Activated T-cell treated with anti-CD3 and anti-CD28 coated beads, Interleukin-2, amount 50 U/mL, for 4 hours (primary cell): ENCODE data around the gene CEP170. TPM values are rescaled to one million over a fixed set of nuclear protein-coding genes. Genes with fewer than 3 reads are reported as not detected.
"Not testable (repeated sequence)": the region's sequence is repeated elsewhere in the genome, so short reads cannot be mapped to it uniquely, and the experiment has no call there.

Source experiments
- ATAC-seq, 2 donors: fragments of 200-7000 bp; cut with Tn5 transposase; one replicate each; pipeline ENCODE4 v1.10.0; 2021
- DNase-seq: peaks from one replicate; pipeline ENCODE4 v3.0.0-alpha.2; 2020
- H3K27me3 Mint-ChIP-seq: one replicate; pipeline ENCODE4 v1.8.0; 2021; ENCODE audit warnings: low read depth, mixed read lengths
- H3K36me3 Mint-ChIP-seq: one replicate; pipeline ENCODE4 v1.8.0; 2022; ENCODE audit warnings: mixed read lengths; ENCODE audit not compliant: insufficient read depth
- H3K4me1 Mint-ChIP-seq: one replicate; pipeline ENCODE4 v1.8.0; 2021; ENCODE audit warnings: low read depth, mixed read lengths
- H3K4me3 Mint-ChIP-seq: one replicate; pipeline ENCODE4 v1.8.0; 2021; ENCODE audit warnings: mild to moderate bottlenecking, moderate library complexity, mixed read lengths
- H3K9me3 Mint-ChIP-seq: one replicate; pipeline ENCODE4 v1.8.0; 2021; ENCODE audit warnings: mixed read lengths
- total RNA-seq, 3 donors: library from RNA; stranded (reverse); gene quantifications; one replicate each; pipeline ENCODE4 v1.2.1, GENCODE V29; 2021

CEP170 gene
- total RNA-seq, 3 donors from 2014 or later: 48.7 to 56.9 (median 54.9) TPM

DNA sequence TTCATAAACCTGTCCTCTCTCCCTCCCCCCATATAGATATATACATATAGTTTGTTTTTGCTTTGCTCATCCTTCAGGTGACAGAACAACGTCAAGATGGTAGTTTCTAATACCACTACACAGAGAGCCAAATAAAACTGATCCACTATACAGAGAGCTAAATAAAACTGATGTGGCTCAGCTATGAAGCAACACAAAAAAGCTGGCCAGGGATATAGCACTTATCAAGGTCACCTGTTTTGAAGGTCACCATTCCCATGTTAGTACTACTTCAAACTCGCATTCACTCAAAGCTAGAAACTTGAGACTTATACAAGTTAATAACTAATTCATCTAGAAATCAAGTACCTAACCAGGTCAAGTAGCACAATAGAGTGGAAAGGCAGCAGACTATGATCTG, 61.8 kb downstream of the CEP170 start:
- H3K36me3 Mint-ChIP-seq: peaks cover 24% of the 10 kb centered on the region
- ATAC-seq, H3K27me3 Mint-ChIP-seq, H3K9me3 Mint-ChIP-seq, H3K4me1 Mint-ChIP-seq, DNase-seq, H3K4me3 Mint-ChIP-seq: not testable (repeated sequence)

DNA sequence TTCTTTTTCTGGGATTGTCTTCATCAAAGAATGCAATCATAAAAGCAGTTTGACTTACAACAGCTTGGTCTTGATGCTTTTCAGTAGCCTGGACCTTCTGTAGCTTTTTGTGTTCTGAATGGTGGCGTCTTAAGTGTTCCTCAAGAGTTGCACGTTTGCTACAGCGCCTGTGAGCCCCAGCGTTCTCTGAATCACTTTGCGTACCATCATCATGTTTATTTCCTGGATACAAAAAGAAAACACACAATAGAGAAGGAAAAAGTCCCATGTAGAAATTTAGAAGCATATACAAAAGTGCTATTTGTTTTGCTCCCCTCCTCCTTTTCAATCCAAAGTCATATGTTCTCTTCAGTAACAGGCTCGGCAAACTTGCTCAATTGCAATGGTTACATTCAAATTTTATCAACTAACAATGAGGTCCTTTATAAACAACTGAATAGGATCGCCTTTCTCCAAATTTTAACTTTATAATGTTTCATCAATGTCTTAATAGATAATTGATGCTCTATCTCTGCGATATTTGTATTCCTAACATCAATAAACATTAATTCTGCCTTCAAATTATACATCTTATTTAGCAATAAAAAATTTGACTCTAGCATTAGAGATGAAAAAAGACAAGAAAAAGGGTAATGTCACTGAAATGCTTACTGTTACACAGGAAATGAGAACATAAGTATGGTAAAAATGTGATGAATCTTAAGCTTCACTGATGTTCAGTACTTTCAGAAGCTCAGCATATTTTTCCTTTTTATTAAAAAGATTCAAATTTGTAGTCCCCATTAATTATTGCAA, 68.7 kb downstream of the CEP170 start:
- not testable (repeated sequence) for H3K9me3 Mint-ChIP-seq, DNase-seq, ATAC-seq, H3K27me3 Mint-ChIP-seq, H3K4me3 Mint-ChIP-seq, H3K4me1 Mint-ChIP-seq
- peaks cover 28% of the 10 kb centered on the region for H3K36me3 Mint-ChIP-seq

DNA sequence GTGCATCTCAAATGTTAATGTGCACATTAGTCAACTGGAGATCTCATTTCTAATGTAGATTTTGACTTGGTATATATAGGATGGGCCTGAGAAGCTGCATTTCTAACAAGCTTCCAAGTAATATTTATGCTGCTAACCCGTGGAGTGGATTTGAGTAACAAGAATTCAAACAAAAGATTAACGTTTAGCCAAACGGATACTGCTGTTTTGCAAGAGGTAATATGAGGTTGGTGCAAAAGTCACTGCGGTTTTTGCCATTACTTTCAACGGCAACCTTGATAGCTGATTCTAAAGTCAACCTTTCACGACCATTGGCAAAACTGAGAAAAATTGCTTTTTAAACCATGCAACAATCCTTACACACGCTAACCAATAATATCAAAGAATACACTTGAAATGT, 70.3 kb downstream of the CEP170 start:
- H3K9me3 Mint-ChIP-seq, DNase-seq: not testable (repeated sequence)

DNA sequence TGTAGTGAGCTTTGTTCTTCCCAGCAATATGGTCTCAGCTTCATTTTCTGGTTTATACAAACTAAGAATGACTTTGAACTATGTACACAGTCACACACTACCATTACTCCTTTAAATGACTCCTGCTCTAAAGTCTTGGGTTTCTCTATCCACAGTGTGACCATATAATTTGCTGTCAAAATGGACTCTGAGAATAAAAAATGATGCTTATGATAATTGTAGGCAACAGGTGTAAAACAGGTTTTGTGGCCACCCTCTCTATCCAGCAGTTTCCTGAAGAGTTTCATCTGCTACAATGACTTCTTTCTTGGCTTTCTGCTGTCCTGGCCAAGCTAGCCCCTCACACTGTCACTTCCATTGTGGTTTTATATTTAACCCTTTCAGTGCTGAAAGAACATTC, 71.4 kb downstream of the CEP170 start:
- ATAC-seq: not testable (repeated sequence)

More for the DNA sequence above, 70.3 kb downstream of the CEP170 start:
- not testable (repeated sequence) for ATAC-seq, H3K4me3 Mint-ChIP-seq, H3K27me3 Mint-ChIP-seq
- Mint-ChIP-seq H3K36me3 (peaks cover 30% of the 10 kb centered on the region), H3K4me1 (peaks cover 10% of the 10 kb centered on the region)

DNA sequence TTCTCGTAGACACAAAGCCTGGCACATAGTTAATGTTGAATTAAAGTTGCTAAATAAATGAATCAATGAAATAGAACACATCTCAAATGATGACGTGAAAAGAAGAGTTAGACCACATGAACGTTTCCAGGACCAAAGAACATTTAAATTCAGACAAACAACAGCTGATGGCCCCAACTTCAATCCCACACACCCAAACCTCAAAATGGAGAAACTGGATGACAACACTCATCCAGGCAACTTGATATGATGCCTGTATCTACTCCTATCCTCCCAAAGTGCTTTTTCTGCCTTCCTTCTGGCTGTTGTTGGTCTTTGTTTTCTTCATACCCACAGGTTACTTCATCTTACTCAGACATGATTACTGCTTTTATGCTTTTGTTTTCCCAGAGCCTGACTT, 71.9 kb downstream of the CEP170 start:
- not testable (repeated sequence) for ATAC-seq, H3K4me3 Mint-ChIP-seq, H3K27me3 Mint-ChIP-seq, H3K9me3 Mint-ChIP-seq, DNase-seq
- H3K36me3 Mint-ChIP-seq: peaks cover 35% of the 10 kb centered on the region
- H3K4me1 Mint-ChIP-seq: peaks cover 14% of the 10 kb centered on the region

More for the DNA sequence above, 71.4 kb downstream of the CEP170 start:
- not testable (repeated sequence) for H3K4me3 Mint-ChIP-seq, H3K9me3 Mint-ChIP-seq, DNase-seq, H3K27me3 Mint-ChIP-seq
- Mint-ChIP-seq H3K4me1 (peaks cover 14% of the 10 kb centered on the region), H3K36me3 (peaks cover 35% of the 10 kb centered on the region)

DNA sequence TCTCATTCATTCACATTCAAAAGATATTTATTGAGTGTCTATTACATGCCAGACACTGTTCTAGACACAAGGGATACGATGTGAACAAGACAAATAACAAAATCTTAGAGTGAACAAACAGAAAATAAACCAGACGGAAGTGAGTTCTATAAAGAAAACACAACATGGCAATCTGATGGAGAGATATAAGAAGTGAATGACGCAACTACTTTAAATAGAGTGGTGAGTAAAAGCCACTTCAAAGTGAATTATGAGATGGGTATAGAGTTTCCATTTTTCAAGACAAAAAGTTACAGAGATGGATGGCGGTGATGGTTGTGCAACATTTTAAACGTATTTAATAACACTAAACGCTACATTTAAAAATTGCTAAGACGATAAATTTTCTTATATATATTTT, 75.4 kb downstream of the CEP170 start:
- H3K27me3 Mint-ChIP-seq: no peaks in the 10 kb centered on the region
- H3K4me1 Mint-ChIP-seq: peaks cover 14% of the 10 kb centered on the region
- H3K36me3 Mint-ChIP-seq: peaks cover 15% of the 10 kb centered on the region
- ATAC-seq (peak; percentile 71 to 72), DNase-seq (no peak)
- no peaks in the 10 kb centered on the region for H3K9me3 Mint-ChIP-seq
- no peak overlapping the region for H3K4me3 Mint-ChIP-seq

DNA sequence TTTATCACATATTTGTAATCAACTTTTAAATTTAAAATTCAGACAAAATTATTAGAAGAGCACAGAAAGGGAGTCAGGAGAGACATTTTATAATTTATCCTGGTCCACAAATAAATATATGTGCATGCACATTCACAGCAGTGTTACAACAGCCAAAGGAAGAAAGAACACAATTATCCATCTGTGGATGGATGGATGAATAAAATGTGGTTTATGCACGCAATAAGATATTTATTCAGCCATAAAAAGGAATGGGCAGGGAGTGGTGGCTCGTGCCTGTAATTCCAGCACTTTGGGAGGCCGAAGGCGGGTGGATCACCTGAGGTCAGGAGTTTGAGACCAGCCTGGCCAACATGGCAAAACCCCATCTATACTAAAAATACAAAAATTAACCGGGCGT, 77.3 kb downstream of the CEP170 start:
- not testable (repeated sequence) for H3K9me3 Mint-ChIP-seq, DNase-seq, H3K27me3 Mint-ChIP-seq, ATAC-seq, H3K4me3 Mint-ChIP-seq
- peaks cover 15% of the 10 kb centered on the region for H3K36me3 Mint-ChIP-seq
- H3K4me1 Mint-ChIP-seq: peaks cover 14% of the 10 kb centered on the region

DNA sequence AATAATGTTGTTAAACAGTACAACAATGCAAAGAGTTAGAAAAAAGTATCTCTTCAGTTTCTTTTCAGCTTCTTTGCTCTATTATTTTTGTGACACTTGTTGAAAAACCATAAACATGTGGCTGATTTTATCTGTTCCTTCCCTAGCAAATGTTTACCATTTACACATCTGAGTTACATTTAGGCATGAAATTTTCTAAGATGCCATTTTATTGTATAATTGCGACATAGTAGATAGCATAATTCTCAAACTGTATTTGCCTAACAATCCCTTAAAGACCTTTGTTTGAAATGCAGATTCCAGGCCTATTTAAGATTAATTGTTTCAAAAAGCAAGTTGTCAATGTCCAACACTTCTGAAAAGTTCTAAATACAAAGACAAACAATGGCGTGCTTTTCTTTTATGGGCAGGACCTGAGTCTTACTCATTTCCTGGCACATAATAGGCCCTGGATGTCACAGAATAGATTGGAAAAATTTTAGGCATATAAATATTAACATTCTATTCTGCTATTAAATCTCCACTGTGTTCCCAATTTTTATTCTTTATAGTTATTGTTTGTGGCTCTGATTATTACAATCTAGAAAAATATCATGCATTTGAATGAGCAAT, 81.2 kb downstream of the CEP170 start:
- ATAC-seq, H3K4me3 Mint-ChIP-seq, H3K27me3 Mint-ChIP-seq, H3K36me3 Mint-ChIP-seq, H3K9me3 Mint-ChIP-seq, DNase-seq, H3K4me1 Mint-ChIP-seq: not testable (repeated sequence)

DNA sequence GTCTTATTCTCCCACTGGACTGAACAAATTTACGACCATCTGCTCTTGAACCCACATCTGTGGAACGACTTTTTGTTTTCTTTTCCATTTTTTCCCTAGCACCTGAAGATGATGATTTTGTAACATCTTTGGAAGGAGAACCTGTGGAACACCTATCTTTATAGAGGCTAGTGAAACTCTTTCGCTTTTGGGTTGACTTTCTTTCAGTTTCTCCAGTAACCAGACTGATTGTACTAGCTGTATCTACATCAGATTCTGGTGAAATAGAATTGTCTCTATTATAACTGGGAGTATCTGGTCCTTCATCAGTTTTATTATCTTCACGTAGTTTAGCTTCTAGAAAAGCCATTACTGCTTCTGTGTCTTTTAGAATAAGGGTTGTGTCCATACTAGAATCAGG, 90.2 kb downstream of the CEP170 start:
- H3K4me1 Mint-ChIP-seq, H3K27me3 Mint-ChIP-seq, DNase-seq, H3K9me3 Mint-ChIP-seq, H3K4me3 Mint-ChIP-seq, ATAC-seq: not testable (repeated sequence)
- H3K36me3 Mint-ChIP-seq: peaks cover 15% of the 10 kb centered on the region

DNA sequence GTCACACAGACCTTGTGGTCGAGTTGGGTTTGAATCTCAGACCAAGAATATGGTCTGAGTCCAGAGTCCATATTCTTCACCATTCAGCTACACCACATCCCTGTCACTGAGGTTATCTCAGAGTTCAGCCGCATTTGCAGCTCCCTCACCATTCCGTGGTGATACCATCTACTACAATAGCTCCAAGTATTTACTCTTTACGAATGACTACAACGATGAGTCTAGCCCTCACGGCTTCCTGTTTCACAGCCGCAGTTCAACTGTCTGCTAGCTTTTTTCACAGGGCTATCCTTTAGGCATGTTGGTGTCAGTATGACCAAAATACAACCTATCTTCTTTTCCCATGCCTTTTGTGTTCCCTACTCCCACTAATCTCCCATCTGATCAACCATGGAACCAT, 104.2 kb downstream of the CEP170 start:
- H3K4me3 Mint-ChIP-seq, ATAC-seq, H3K9me3 Mint-ChIP-seq, DNase-seq, H3K27me3 Mint-ChIP-seq, H3K4me1 Mint-ChIP-seq: not testable (repeated sequence)
- H3K36me3 Mint-ChIP-seq: peaks cover 19% of the 10 kb centered on the region

DNA sequence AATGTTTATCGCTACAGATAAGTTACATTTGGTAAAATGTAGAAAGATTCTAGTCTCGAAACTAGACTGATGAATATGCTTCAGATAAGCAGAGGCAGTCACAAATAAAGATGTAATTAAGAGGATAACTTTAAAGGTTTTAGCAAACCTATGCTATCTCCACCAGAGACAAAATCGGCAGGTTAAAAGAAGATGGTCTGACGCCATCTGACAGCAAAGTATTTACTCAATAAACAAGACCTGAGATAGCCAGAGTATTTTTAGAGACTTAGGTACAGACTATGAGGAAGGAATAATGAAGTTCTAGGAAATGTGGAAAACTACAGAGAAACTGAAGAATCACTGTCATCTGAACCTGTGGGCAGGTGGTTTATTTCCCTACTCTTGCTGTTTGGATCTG, 106.0 kb downstream of the CEP170 start:
- not testable (repeated sequence) for H3K4me1 Mint-ChIP-seq, H3K9me3 Mint-ChIP-seq, H3K36me3 Mint-ChIP-seq, H3K27me3 Mint-ChIP-seq, ATAC-seq, DNase-seq, H3K4me3 Mint-ChIP-seq

DNA sequence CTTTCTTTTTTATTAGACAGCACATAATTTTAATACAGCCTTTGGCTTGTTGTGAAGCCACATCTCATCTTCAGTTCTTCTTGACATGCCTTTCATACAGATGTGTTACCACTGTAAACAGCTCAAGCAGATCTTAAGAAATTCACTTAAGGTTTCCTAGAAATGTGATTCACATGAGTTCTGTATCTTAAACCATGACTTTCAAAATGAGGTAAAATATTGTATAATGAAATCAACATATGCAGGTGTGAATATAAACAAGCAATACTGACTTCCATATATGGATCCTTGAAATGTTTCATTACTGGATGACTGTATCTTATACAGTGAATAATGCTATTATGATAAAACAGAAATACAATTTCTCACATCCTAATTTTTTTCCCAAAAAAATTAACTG, 107.7 kb downstream of the CEP170 start:
- H3K27me3 Mint-ChIP-seq, H3K4me1 Mint-ChIP-seq, H3K9me3 Mint-ChIP-seq, H3K4me3 Mint-ChIP-seq, H3K36me3 Mint-ChIP-seq, DNase-seq: not testable (repeated sequence)
- ATAC-seq: peak; percentile 81 to 86

DNA sequence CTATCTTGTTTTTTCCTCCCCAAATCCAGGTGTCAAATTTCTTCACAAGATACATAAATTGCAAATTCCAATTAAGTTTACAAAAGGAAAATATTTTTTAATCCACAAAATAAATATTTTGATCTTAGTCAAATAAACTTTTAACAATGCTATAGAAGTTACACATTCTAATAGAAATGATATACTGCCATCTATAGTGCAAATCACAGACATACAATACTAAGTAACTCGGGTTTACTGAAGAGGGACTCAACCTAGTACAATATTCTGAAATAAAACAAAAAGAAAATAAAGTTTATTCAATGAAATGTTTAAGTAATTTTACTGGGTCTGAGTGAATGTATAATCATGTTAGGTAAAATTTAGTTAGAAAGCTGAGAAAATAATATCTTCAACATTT, 114.6 kb downstream of the CEP170 start:
- DNase-seq, ATAC-seq, H3K4me1 Mint-ChIP-seq, H3K9me3 Mint-ChIP-seq, H3K4me3 Mint-ChIP-seq, H3K27me3 Mint-ChIP-seq: not testable (repeated sequence)
- peaks cover 14% of the 10 kb centered on the region for H3K36me3 Mint-ChIP-seq

DNA sequence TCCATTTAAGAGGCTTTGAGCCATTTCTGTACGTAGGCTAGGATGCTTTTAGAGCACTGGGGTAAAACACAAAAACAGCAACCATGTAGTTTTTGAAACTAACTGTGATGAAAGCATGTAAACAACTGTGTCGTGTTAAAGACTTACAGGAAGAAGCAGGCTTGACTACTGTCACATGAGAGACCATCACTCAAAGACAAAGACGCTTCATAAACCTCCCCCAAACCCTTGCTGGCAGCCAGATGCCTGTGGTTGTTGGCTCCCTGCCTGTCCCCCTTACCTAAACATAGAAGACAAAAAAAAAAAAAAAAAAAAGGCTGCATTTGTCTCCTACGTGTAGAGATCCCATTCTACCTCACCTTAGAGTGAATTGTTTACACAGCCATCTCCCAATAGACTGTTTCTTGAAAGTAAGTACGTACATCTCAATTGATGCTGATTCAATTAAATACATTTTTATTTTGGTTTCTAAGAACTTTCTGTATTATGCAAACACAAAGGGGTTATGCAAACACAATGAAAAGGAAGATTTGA, 132.1 kb downstream of the CEP170 start:
- H3K36me3 Mint-ChIP-seq, H3K27me3 Mint-ChIP-seq, H3K4me1 Mint-ChIP-seq, DNase-seq, H3K4me3 Mint-ChIP-seq, H3K9me3 Mint-ChIP-seq, ATAC-seq: not testable (repeated sequence)

DNA sequence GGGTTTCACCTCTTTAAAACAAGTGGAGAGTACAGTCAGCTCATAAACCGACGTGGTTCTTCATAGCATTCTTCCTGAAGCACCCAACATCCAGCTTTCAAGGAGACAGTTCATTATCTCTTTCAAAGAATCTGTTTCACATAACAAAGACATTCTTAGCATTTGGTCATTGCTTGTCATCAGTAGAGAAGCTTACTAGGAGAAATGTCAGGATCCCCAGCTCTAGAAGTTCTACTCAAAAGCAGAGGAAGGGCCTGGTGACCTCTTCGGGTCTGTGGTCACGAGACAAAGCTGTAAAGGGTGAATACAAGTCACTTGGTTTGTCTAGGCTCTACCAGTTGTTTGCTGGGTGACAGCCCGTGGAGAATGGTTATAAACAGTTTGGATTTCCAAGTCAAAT, 133.1 kb downstream of the CEP170 start:
- not testable (repeated sequence) for DNase-seq, H3K9me3 Mint-ChIP-seq, H3K4me3 Mint-ChIP-seq, H3K27me3 Mint-ChIP-seq, ATAC-seq, H3K36me3 Mint-ChIP-seq, H3K4me1 Mint-ChIP-seq
